ENCODE measurements around the gene QSOX1. TPM values are rescaled to one million over a fixed set of nuclear protein-coding genes. Genes with fewer than 3 reads are reported as not detected.
A peak's percentile ranks its signal among the peaks of the same experiment; 100 is the strongest.

Gene QSOX1
- total RNA-seq, 4 donors from 2014 or later, result 65.9 to 124 (median 93.7) TPM

GRCh38 chr1:180156201-180156600, 1.5 kb downstream of the QSOX1 start:
- TF ChIP-seq POLR2A (IDR thresholded peaks at IDR 0.05) (no peak), CTCF (IDR thresholded peaks at IDR 0.05 in 4 of 5, conservative IDR thresholded peaks at IDR 0.05 in 1 of 5) (no peak)
- Histone ChIP-seq H3K4me1 (peaks cover 29 to 34% of the 10 kb centered on the region in 2 donors), H3K9me3 (no peaks in the 10 kb centered on the region), H3K27ac (no peak overlapping the region), H3K4me3 (peak overlapping the region in 3 of 4 donors; percentile 69 to 100 (median 96)), H3K27me3 (no peaks in the 10 kb centered on the region), H3K36me3 (no peaks in the 10 kb centered on the region)
- DNase-seq, result no peak
- intact Hi-C loops (cut with DNase I; ENCODE audit: low total_unique reads), result no loop called here
- no peak for ATAC-seq
- in situ Hi-C loops (cut with MboI; ENCODE audit: low sequenced_read_pairs in 4 of 4), result loop anchor here in 1 of 4 donors (25.0 kb wide), 1 partner anchor 269 kb away; the partner anchor contains the start of genes TOR1AIP1 and TOR1AIP2

DNA sequence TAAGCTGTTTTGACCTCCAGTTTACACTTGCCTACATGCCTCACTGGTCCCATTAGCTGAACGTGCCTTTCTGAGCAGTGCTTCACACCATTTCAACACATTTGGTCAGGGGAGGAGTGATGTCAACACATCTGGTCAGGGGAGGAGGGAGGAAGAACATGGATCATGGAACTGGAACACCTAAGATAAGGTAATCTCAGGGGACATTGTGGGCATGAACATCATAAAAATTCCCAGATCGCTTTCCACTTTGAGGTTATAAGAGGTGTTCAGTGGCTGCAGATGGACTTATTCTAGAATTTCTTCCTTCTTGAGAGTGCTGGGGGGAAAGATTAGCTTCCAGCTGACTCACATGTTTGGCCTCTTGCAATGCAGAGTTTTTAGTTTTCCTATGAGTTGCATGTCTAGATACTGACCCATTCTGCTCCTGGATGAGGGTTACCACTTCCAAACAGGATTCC, 2.0 kb downstream of the QSOX1 start:
- TF ChIP-seq POLR2A (IDR thresholded peaks at IDR 0.05) (no peak), CTCF (IDR thresholded peaks at IDR 0.05 in 4 of 5, conservative IDR thresholded peaks at IDR 0.05 in 1 of 5) (no peak)
- intact Hi-C loops (cut with DNase I; ENCODE audit: low total_unique reads), result no loop called here
- peaks cover 29 to 34% of the 10 kb centered on the region in 2 donors for H3K4me1 ChIP-seq

DNA sequence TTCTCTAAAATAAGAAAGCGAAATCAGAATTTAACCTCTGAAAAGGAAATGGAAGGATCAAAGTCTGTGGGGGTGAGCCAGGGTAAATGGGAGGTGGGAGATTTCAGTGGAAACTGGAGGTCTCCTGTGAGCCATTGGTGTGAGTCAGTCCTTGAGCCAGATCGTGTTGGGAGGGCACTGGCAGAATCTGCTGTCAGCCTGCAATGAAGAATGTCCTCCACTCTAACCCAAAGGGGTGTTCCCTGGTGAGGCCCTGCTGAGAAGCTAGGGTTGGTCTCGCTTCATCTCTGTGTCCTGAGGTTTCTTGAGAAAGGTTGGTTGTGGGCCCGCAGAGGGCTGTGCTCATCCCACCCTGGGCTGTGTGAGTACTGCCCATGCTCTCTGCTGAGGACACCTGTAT, 2.4 kb downstream of the QSOX1 start:
- H3K27ac ChIP-seq, result peak overlapping the region in 1 of 4 donors; percentile 39
- H3K4me3 ChIP-seq, result no peak overlapping the region
- in situ Hi-C loops (cut with MboI; ENCODE audit: low sequenced_read_pairs in 4 of 4) (loop anchor here in 1 of 4 donors (25.0 kb wide), 1 partner anchor 270 kb away; the partner anchor contains the start of genes TOR1AIP1 and TOR1AIP2), intact Hi-C loops (cut with DNase I; ENCODE audit: low total_unique reads) (no loop called here)
- H3K27me3 ChIP-seq, result no peaks in the 10 kb centered on the region
- TF ChIP-seq POLR2A (IDR thresholded peaks at IDR 0.05) (no peak), CTCF (IDR thresholded peaks at IDR 0.05 in 4 of 5, conservative IDR thresholded peaks at IDR 0.05 in 1 of 5) (no peak)
- H3K4me1 ChIP-seq, result peaks cover 29 to 34% of the 10 kb centered on the region in 2 donors
- DNase-seq (no peak), ATAC-seq (no peak)
- H3K9me3 ChIP-seq, result no peaks in the 10 kb centered on the region
- no peaks in the 10 kb centered on the region for H3K36me3 ChIP-seq

More for the DNA sequence above, 2.0 kb downstream of the QSOX1 start:
- no peaks in the 10 kb centered on the region for H3K9me3 ChIP-seq
- no peaks in the 10 kb centered on the region for H3K27me3 ChIP-seq
- DNase-seq, result no peak
- no peak overlapping the region for H3K27ac ChIP-seq
- ATAC-seq, result no peak
- no peaks in the 10 kb centered on the region for H3K36me3 ChIP-seq
- in situ Hi-C loops (cut with MboI; ENCODE audit: low sequenced_read_pairs in 4 of 4), result loop anchor here in 1 of 4 donors (25.0 kb wide), 1 partner anchor 269 kb away; the partner anchor contains the start of genes TOR1AIP1 and TOR1AIP2
- H3K4me3 ChIP-seq, result no peak overlapping the region

DNA sequence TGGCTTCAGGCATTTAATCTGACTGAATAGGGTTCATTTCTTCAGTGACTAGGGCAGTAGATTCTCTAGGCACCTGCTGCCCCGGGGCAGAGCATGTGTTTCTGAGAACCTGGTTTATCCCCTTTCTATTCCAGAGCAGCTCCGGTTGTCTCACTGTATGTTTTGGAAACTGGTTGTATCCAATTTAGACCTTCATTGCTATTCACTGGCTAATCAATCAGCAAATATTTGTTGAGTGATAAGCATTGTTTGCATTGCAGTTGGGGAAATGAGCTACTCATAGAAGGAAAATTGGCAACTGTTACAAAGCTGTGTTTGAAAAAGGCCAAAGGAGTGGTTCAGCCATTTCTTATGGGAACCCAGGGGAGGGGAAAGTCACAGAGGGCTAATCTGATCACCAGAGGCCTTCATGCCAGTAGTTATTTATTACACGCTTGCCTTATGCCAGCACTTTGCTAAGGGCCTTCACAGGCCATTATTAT, 2.9 kb downstream of the QSOX1 start:
- Histone ChIP-seq H3K27me3 (no peaks in the 10 kb centered on the region), H3K27ac (peak overlapping the region in 1 of 4 donors; percentile 39), H3K36me3 (no peaks in the 10 kb centered on the region), H3K4me1 (peaks cover 29 to 34% of the 10 kb centered on the region in 2 donors), H3K9me3 (no peaks in the 10 kb centered on the region), H3K4me3 (no peak overlapping the region)
- intact Hi-C loops (cut with DNase I; ENCODE audit: low total_unique reads) (no loop called here), in situ Hi-C loops (cut with MboI; ENCODE audit: low sequenced_read_pairs in 4 of 4) (loop anchor here in 1 of 4 donors (25.0 kb wide), 1 partner anchor 270 kb away; the partner anchor contains the start of genes TOR1AIP1 and TOR1AIP2)
- ATAC-seq, result no peak
- no peak for TF ChIP-seq CTCF (IDR thresholded peaks at IDR 0.05 in 4 of 5, conservative IDR thresholded peaks at IDR 0.05 in 1 of 5)
- TF ChIP-seq POLR2A (IDR thresholded peaks at IDR 0.05), result no peak
- no peak for DNase-seq
